BLaER1 treated with 17β-estradiol and CSF1 and Interleukin-3, amounts not matched to agents 10 nM and 100 nM (cell line): ENCODE measurements around the gene INMT.

Experiments used
- H3K27ac ChIP-seq, 11 experiments: shearing (Covaris generic); formaldehyde crosslinking; 2 replicates each; pipeline ENCODE4 v1.8.1; 2022
- H3K27me3 ChIP-seq, 11 experiments: shearing (Covaris generic); formaldehyde crosslinking; 2 replicates each; pipeline ENCODE4 v1.8.1; 2022
- H3K36me3 ChIP-seq, 11 experiments: shearing (Covaris generic); formaldehyde crosslinking; 2 replicates each; pipeline ENCODE4 v1.8.1; 2022
- H3K4me1 ChIP-seq, 10 experiments: shearing (Covaris generic); formaldehyde crosslinking; 2 replicates each; pipeline ENCODE4 v1.8.1; 2022
- H3K4me2 ChIP-seq, 11 experiments: shearing (Covaris generic); formaldehyde crosslinking; 2 replicates each; pipeline ENCODE4 v1.8.1; 2022
- H3K4me3 ChIP-seq, 10 experiments: shearing (Covaris generic); formaldehyde crosslinking; 2 replicates each; pipeline ENCODE4 v1.8.1; 2022
- H3K9ac ChIP-seq, 11 experiments: shearing (Covaris generic); formaldehyde crosslinking; 2 replicates each; pipeline ENCODE4 v1.8.1; 2022
- H3K9me3 ChIP-seq, 11 experiments: shearing (Covaris generic); formaldehyde crosslinking; replicated peaks in 1 of 11; 2 replicates each; pipeline ENCODE4 v1.8.1; 2022
- H4K20me1 ChIP-seq, 11 experiments: shearing (Covaris generic); formaldehyde crosslinking; 2 replicates each; pipeline ENCODE4 v1.8.1; 2022
- Cebpa-rat ChIP-seq, 11 experiments: shearing (Covaris generic); IDR thresholded peaks; 2 replicates each; pipeline ENCODE4 v1.8.1; 2022

INMT gene

DNA sequence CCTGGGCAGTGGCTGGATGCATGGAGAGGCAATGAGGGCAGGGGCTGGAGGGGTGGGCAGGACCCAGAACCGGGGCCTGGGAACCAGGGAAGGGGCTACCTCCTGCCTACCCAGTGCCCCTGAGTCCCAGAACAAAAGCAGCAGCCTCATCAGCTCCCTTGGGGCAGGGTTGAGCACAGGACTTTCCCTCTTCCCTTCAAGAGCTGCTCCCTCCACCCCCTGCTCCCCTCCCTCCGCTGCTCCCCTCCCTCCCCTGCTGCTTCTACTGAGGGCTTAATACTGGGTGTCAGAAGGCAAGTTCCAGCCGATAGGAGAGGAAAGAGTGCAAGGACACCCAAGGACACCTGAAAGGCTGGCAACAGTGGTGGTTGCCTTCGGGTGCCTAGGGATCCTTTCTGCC lies 28.2 kb upstream of the INMT start:
- Histone ChIP-seq H3K36me3 (no peaks in the 10 kb centered on the region), H3K4me1 (peaks cover 17 to 28% (median 27%) of the 10 kb centered on the region in 10 experiments), H3K27ac (no peak overlapping the region), H4K20me1 (no peaks in the 10 kb centered on the region), H3K4me3 (no peak overlapping the region), H3K9me3 (peaks cover 7 to 19% (median 13%) of the 10 kb centered on the region in 11 experiments), H3K4me2 (no peak overlapping the region), H3K9ac (no peak overlapping the region), H3K27me3 (no peaks in the 10 kb centered on the region)
- TF ChIP-seq Cebpa-rat (IDR thresholded peaks at IDR 0.05) = no peak

DNA sequence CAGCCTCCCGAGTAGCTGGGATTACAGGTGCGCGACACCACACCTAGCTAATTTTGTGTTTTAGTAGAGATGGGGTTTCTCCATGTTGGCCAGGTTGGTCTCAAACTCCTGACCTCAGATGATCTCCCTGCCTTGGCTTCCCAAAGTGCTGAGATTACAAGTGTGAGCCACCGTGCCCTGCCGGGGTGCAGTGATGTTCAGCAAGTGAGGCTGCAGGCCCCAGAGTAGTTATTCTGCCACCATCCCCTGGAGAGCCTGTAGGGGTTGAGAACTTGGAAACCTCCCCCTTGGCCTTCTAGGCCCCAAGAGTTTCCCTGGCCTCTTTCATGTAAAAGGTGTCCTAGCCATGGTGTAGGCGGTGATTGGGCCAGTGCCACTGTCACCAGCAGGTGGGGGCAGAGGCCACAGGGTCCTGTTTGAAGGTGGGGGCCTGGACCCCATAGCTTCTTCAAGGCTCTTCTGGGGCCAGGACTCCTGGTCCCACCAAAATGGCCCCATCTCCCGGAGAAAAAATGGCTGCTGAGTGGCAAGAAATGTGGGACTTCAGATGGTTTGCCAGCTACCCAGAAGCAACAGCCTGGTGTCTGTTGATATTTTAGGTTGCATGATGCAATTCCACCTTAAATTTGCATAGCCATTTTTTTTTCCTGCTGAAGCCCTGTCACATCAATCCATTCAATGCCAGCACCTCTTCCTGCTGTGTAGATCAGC lies 25.5 kb upstream of the INMT start:
- H3K27ac ChIP-seq = peak overlapping the region in 9 of 11 experiments; percentile 33 to 68 (median 59); a peak in 16 of 22 replicates
- peak overlapping the region; percentile 30 to 78 (median 71) for H3K4me2 ChIP-seq
- H3K9ac ChIP-seq = peak overlapping the region in 6 of 11 experiments; percentile 13 to 52 (median 42); a peak in 6 of 22 replicates
- H3K27me3 ChIP-seq = no peaks in the 10 kb centered on the region
- H3K36me3 ChIP-seq = no peaks in the 10 kb centered on the region
- H4K20me1 ChIP-seq = no peaks in the 10 kb centered on the region; a peak in 1 of 22 replicates
- H3K4me3 ChIP-seq = 0 out of 20 replicates have a peak overlapping the region, but pooled peaks of 2 of the 10 experiments have one; percentile 11 to 37
- 0 out of 22 replicates have a peak, but pooled peaks of 1 of the 11 experiments have one; percentile 30 for TF ChIP-seq Cebpa-rat (IDR thresholded peaks at IDR 0.05)
- H3K4me1 ChIP-seq = peaks cover 17 to 34% (median 29%) of the 10 kb centered on the region in 10 experiments
- H3K9me3 ChIP-seq = no peaks in the 10 kb centered on the region

DNA sequence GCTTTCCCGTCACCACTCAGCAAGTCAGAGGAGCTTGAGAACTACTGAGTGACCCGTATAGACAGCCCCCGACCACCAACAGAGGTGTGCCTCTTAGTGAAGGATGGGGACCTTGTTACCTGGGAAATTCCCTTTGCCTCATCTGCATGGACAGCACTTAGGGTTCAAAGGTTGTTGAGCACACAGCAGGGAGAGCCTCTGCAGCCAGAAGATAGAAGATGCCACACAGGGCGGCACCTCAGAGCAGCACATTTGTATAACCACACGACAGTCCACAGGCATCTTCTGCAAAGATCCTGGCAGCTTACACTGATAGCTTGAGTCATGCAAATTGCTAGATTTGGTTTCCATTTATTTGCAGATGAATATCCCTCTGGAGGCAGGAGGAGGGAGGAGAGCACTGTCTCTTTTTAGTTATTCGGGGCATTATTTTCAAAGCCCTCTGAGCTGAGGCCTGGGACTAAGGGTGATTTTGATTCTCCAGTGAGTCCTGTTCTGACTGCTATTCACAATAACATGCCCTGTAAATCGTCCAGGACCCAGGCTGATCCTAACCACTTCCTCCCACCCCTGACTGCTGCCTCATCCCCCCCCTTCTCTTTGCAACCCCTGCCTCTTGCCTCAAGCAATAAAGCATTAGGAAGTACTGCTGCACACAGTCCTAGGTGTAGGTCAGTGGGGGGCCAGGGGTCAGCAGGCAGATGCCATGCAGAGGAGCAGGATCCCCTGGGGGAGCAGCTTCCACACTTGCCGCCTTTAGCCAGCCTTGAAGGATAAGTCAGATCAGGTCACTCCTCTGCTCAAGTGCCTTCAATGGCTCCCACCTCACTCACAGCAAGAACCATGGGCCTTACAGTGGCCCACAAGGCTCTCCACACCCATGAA lies 24.6 kb upstream of the INMT start:
- no peak for TF ChIP-seq Cebpa-rat (IDR thresholded peaks at IDR 0.05)
- H4K20me1 ChIP-seq = no peaks in the 10 kb centered on the region; a peak in 1 of 22 replicates
- H3K4me1 ChIP-seq = peaks cover 17 to 36% (median 30%) of the 10 kb centered on the region in 10 experiments
- peak overlapping the region in 9 of 11 experiments; percentile 33 to 68 (median 59); a peak in 18 of 22 replicates for H3K27ac ChIP-seq
- no peaks in the 10 kb centered on the region for H3K27me3 ChIP-seq
- no peaks in the 10 kb centered on the region for H3K9me3 ChIP-seq
- peak overlapping the region in 4 of 10 experiments; percentile 11 to 37 (median 29); a peak in 3 of 20 replicates for H3K4me3 ChIP-seq
- H3K4me2 ChIP-seq = peak overlapping the region; percentile 30 to 78 (median 71)
- H3K36me3 ChIP-seq = no peaks in the 10 kb centered on the region
- peak overlapping the region in 8 of 11 experiments; percentile 13 to 52 (median 43); a peak in 9 of 22 replicates for H3K9ac ChIP-seq

DNA sequence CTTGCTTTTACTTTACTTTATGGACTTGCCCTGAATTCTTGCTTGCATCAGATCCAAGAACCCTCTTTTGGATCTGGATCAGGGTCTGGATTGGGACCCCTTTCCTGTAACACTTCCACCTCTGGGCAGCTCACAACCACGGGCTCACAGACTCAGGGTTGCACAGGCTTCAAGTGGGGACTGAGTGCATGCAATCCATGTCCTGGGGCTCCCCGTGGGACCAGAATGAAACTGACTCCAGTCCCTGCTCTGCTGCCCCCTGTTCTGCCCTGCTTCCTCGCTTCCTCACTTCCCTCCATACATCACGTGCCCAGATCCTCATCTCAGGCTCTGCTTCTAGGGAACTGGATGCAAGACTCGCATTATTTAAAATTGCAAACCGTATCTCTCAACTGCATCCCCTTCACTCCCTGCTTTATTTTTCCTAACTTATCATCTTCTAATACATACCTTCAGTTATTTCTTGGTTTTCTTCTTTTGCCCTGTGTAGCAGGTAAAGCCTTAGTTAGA lies 23.3 kb upstream of the INMT start:
- Histone ChIP-seq H3K4me1 (peaks cover 17 to 38% (median 30%) of the 10 kb centered on the region in 10 experiments), H3K4me3 (no peak overlapping the region), H3K27ac (0 out of 22 replicates have a peak overlapping the region, but pooled peaks of 1 of the 11 experiments have one; percentile 47), H3K4me2 (peak overlapping the region in 9 of 11 experiments; percentile 5 to 78 (median 71); a peak in 15 of 22 replicates), H3K9me3 (no peaks in the 10 kb centered on the region), H3K9ac (no peak overlapping the region), H3K27me3 (no peaks in the 10 kb centered on the region), H3K36me3 (no peaks in the 10 kb centered on the region), H4K20me1 (no peaks in the 10 kb centered on the region; a peak in 1 of 22 replicates)
- TF ChIP-seq Cebpa-rat (IDR thresholded peaks at IDR 0.05) = no peak

DNA sequence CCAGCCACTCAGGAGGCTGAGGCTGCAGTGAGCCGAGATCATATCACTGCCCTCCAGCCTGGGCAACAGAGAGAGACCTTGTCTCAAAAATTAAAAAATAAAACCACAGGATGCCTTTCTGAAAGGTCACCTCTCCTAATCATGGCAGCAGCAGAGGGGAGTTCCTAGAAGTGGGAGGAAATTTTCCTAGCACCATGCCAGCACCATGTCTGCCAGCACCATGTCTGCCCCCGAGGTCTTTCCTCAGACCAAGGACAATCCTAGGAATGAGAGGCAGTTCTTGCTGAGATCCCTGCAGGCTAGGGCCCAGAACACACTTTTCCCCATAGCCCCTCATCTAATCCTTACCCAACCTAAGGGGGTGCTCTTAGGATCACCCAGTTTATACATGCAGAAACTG lies 22.3 kb upstream of the INMT start:
- peaks cover 17 to 38% (median 30%) of the 10 kb centered on the region in 10 experiments for H3K4me1 ChIP-seq
- no peaks in the 10 kb centered on the region for H3K36me3 ChIP-seq
- no peak overlapping the region for H3K27ac ChIP-seq
- TF ChIP-seq Cebpa-rat (IDR thresholded peaks at IDR 0.05) = no peak
- no peaks in the 10 kb centered on the region for H3K9me3 ChIP-seq
- H3K9ac ChIP-seq = no peak overlapping the region
- H4K20me1 ChIP-seq = no peaks in the 10 kb centered on the region; a peak in 1 of 22 replicates
- no peak overlapping the region for H3K4me3 ChIP-seq
- H3K27me3 ChIP-seq = no peaks in the 10 kb centered on the region
- no peak overlapping the region for H3K4me2 ChIP-seq

DNA sequence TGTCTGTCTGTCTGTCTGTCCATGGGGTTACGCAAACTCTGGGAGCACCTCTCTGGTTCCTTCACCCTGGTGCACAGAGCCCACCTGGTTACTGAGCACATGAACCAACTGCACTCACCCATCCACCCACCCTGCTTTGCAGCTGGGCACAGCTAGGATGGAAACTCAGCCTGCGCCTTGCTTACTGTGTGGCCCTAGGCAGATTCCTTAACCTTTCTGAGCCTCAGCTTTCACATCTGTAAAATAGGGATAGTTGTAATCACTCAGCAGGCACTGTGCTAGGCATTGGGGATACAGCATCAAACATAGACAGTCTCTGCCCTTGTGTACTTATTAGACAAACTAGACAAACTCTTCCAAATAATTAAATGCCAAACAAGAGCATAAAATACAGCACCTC lies 21.8 kb upstream of the INMT start:
- Histone ChIP-seq H3K4me2 (no peak overlapping the region), H3K9ac (no peak overlapping the region), H3K4me1 (peaks cover 17 to 38% (median 30%) of the 10 kb centered on the region in 10 experiments), H3K36me3 (no peaks in the 10 kb centered on the region), H3K27ac (no peak overlapping the region), H3K27me3 (no peaks in the 10 kb centered on the region), H4K20me1 (no peaks in the 10 kb centered on the region; a peak in 1 of 22 replicates), H3K4me3 (no peak overlapping the region), H3K9me3 (no peaks in the 10 kb centered on the region)
- no peak for TF ChIP-seq Cebpa-rat (IDR thresholded peaks at IDR 0.05)

DNA sequence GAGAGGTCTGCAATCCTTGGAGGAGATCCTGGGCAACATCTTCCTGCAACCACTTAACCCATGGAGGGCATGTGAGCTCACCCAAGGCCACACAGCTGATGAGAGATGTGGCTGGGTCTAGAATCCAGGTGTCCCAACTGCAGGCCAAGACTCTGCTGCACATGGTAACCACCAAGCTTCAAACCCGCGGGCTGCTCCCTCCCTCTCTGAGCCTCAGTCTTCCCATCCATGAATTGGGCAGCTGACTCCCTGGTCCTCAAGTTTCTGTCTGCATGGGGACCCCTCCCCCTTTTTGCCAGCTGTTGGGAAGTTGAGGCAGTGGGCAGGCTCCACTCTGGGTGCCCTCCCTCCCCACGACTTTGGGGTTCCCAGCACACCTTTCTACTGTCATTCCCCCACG lies 20.9 kb upstream of the INMT start:
- Histone ChIP-seq H3K4me1 (peaks cover 17 to 38% (median 30%) of the 10 kb centered on the region in 10 experiments), H3K4me2 (no peak overlapping the region), H3K9me3 (peaks cover 0 to 5% (median 0%) of the 10 kb centered on the region in 11 experiments; a peak in 2 of 22 replicates), H4K20me1 (no peaks in the 10 kb centered on the region; a peak in 1 of 22 replicates), H3K9ac (no peak overlapping the region), H3K36me3 (no peaks in the 10 kb centered on the region), H3K27ac (no peak overlapping the region), H3K4me3 (no peak overlapping the region), H3K27me3 (no peaks in the 10 kb centered on the region)
- TF ChIP-seq Cebpa-rat (IDR thresholded peaks at IDR 0.05) = no peak

DNA sequence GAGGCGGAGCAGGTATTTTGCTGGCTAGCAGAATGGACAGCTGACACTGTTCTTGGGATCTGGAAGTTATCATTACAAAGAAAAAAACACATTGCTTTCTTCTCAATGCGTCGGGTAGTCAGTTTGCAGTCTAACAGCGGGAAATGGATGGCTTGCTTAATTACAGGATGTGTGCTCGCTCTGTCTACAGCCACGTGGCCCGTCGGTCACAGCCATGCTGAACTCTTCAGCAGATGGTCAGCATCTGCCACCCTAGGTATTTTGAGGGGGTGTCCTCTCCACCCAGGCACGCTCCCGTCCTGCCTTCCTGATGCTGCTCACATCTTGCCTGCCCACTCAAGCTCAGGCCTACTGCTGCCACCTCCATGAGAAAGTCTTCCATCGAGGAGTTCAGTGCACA lies 20.4 kb upstream of the INMT start:
- H3K9me3 ChIP-seq = peaks cover 0 to 11% (median 0%) of the 10 kb centered on the region in 11 experiments; a peak in 5 of 22 replicates
- H3K9ac ChIP-seq = no peak overlapping the region
- no peak overlapping the region for H3K4me2 ChIP-seq
- no peak for TF ChIP-seq Cebpa-rat (IDR thresholded peaks at IDR 0.05)
- H4K20me1 ChIP-seq = no peaks in the 10 kb centered on the region; a peak in 1 of 22 replicates
- no peak overlapping the region for H3K4me3 ChIP-seq
- no peak overlapping the region for H3K27ac ChIP-seq
- peaks cover 14 to 33% (median 25%) of the 10 kb centered on the region in 10 experiments for H3K4me1 ChIP-seq
- H3K27me3 ChIP-seq = no peaks in the 10 kb centered on the region
- no peaks in the 10 kb centered on the region for H3K36me3 ChIP-seq
